Measurements from ENCODE around the gene BOC. TPM values are rescaled to one million over a fixed set of nuclear protein-coding genes. Genes with fewer than 3 reads are reported as not detected.

BOC gene
- total RNA-seq, 1 experiment from 2014 or later, result 3.5 TPM

DNA sequence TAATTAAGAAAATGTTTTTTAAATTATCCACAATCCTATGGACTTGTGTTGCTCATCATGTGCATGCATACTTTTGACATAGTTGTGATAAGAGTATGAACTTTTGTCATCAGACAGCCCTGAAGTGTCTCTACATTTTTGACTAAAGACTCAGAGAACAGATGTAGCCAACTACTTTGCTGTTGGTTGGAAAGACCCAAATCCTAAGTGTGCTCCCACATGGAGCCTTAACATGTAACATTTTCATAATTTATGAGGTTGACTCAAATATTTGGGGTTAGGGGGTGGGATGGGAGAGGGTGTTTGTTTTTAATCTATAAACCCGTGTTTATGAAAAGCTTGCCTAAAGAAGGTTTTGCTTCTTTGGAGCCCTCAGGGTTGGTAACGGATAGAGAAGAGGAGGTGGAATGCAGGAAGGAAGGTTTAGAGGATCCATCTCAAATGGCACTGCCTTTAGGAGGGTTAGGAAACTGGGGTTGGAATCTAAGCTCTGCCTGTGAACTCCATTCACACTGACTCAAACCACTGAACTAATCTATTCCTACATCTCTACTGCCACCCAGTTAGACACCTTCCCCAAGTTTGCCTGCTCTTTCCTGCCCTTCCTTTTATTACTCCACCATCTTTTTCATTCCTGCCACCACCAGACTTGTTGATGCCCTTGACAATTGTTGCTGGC lies 3.7 kb downstream of the BOC start:
- TF ChIP-seq, protein P1, sequence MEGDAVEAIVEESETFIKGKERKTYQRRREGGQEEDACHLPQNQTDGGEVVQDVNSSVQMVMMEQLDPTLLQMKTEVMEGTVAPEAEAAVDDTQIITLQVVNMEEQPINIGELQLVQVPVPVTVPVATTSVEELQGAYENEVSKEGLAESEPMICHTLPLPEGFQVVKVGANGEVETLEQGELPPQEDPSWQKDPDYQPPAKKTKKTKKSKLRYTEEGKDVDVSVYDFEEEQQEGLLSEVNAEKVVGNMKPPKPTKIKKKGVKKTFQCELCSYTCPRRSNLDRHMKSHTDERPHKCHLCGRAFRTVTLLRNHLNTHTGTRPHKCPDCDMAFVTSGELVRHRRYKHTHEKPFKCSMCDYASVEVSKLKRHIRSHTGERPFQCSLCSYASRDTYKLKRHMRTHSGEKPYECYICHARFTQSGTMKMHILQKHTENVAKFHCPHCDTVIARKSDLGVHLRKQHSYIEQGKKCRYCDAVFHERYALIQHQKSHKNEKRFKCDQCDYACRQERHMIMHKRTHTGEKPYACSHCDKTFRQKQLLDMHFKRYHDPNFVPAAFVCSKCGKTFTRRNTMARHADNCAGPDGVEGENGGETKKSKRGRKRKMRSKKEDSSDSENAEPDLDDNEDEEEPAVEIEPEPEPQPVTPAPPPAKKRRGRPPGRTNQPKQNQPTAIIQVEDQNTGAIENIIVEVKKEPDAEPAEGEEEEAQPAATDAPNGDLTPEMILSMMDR (conservative IDR thresholded peaks at IDR 0.05), result no peak
- Mint-ChIP-seq H3K36me3 (ENCODE audit: insufficient read depth in 1 of 3, low read depth in 3 of 3) (peaks cover 0 to 17% (median 3%) of the 10 kb centered on the region in 3 experiments; a peak in 5 of 7 replicates), H3K27me3 (ENCODE audit: low read depth) (peaks cover 51% of the 10 kb centered on the region), H3K27ac (no peak overlapping the region), H3K4me1 (peaks cover 34 to 45% of the 10 kb centered on the region in 2 experiments), H3K9me3 (no peaks in the 10 kb centered on the region), H3K4me3 (no peak overlapping the region)
- no peak overlapping the region for H2BK120ac ChIP-seq (ENCODE audit: low read depth, low read length, poor library complexity, severe bottlenecking)
- no peak overlapping the region for H4K91ac ChIP-seq (ENCODE audit: insufficient read length, low read depth, low read length)
- no peak overlapping the region for H2BK15ac ChIP-seq (ENCODE audit: low read depth, low read length)
- H3K27ac ChIP-seq (ENCODE audit: insufficient read length, low read depth, low read length), result no peak overlapping the region
- H3K27me3 ChIP-seq (ENCODE audit: insufficient read depth, low read length), result peaks cover 15% of the 10 kb centered on the region; the same call in 1 of the 2 replicates
- H3K79me1 ChIP-seq (ENCODE audit: insufficient read depth, low read depth, low read length, poor library complexity, severe bottlenecking), result no peaks in the 10 kb centered on the region
- no peak overlapping the region for H3K18ac ChIP-seq (ENCODE audit: insufficient read length, low read depth, low read length)
- H4K5ac ChIP-seq (ENCODE audit: insufficient read length, low read depth, low read length), result no peak overlapping the region
- H2AFZ ChIP-seq (ENCODE audit: low read length), result no peak overlapping the region
- H3K4ac ChIP-seq (ENCODE audit: low read depth, low read length), result no peak overlapping the region
- no peak overlapping the region for H3K9ac ChIP-seq (ENCODE audit: extremely low read depth, insufficient read length, low read length)
- no peak for DNase-seq
- peaks cover 20% of the 10 kb centered on the region for H3K23me2 ChIP-seq (ENCODE audit: insufficient read length, low read depth, low read length, poor library complexity, severe bottlenecking)
- H3K14ac ChIP-seq (ENCODE audit: insufficient read depth, low read length), result no peak overlapping the region
- no peak overlapping the region for H2BK5ac ChIP-seq (ENCODE audit: insufficient read length, low read length)
- WGBS (ENCODE audit: extremely low coverage, insufficient read length, low lambda C conversion rate), result no CpG with 5 or more reads among the region's 2 CpGs
- no peak overlapping the region for H3K4me2 ChIP-seq (ENCODE audit: insufficient read depth, insufficient read length, low read length)
- no peak overlapping the region for H2AK5ac ChIP-seq (ENCODE audit: insufficient read length, low read length)
- H4K8ac ChIP-seq (replicated peaks; ENCODE audit: insufficient read length, low read depth, low read length), result no peak overlapping the region
- H2BK12ac ChIP-seq (ENCODE audit: insufficient read length, low read depth, low read length), result no peak overlapping the region
- no peak overlapping the region for H2BK20ac ChIP-seq (ENCODE audit: low read depth, low read length, poor library complexity, severe bottlenecking)
- H3K4me1 ChIP-seq (ENCODE audit: insufficient read depth, low read length), result peaks cover 3% of the 10 kb centered on the region; the same call in 1 of the 2 replicates
- H3K79me2 ChIP-seq (ENCODE audit: insufficient read depth, low read length), result no peaks in the 10 kb centered on the region
- no peaks in the 10 kb centered on the region for H4K20me1 ChIP-seq (ENCODE audit: control insufficient read depth, insufficient read depth, insufficient read length)
- no peak overlapping the region for H3K23ac ChIP-seq (ENCODE audit: insufficient read length, low read depth, low read length)
- no peak overlapping the region for H3T11ph ChIP-seq (ENCODE audit: low read length)
- H3K56ac ChIP-seq (ENCODE audit: insufficient read length, low read depth, low read length), result no peak overlapping the region
- no peaks in the 10 kb centered on the region for H3K9me3 ChIP-seq (ENCODE audit: control insufficient read depth, low read depth, low read length)
